Liver (tissue), 9 donors: ENCODE data around the gene DSCAM. TPM values are rescaled to one million over a fixed set of nuclear protein-coding genes. Genes with fewer than 3 reads are reported as not detected.

Source experiments
- DNase-seq: peaks from one replicate; pipeline ENCODE4 v3.0.0-alpha.2; 2017; ENCODE audit warnings: low spot score
- H3K27ac ChIP-seq, 2 donors: one replicate each; pipeline ENCODE4 v1.7.0; 2013; ENCODE audit warnings: inconsistent platforms in 2 of 2, low read length in 2 of 2, control low read depth in 1 of 2, low read depth in 1 of 2, mild to moderate bottlenecking in 1 of 2
- H3K27me3 ChIP-seq, 4 donors: one replicate each; pipeline versions ENCODE4 v1.6.1 to v1.7.0; 2013; ENCODE audit warnings: low read length in 3 of 4, inconsistent platforms in 1 of 4, mild to moderate bottlenecking in 1 of 4, moderate library complexity in 1 of 4; ENCODE audit not compliant: control insufficient read depth in 4 of 4, insufficient read depth in 4 of 4
- H3K36me3 ChIP-seq, 4 donors: one replicate each; pipeline versions ENCODE4 v1.6.1 to v1.7.0; 2013; ENCODE audit warnings: low read length in 3 of 4, mild to moderate bottlenecking in 3 of 4, low read depth in 1 of 4, moderate library complexity in 1 of 4; ENCODE audit not compliant: control insufficient read depth in 4 of 4, insufficient read depth in 3 of 4
- H3K4me1 ChIP-seq, 4 donors: one replicate each; pipeline versions ENCODE4 v1.6.1 to v1.7.0; 2013; ENCODE audit warnings: low read length in 3 of 4, mild to moderate bottlenecking in 3 of 4, moderate library complexity in 1 of 4; ENCODE audit not compliant: control insufficient read depth in 4 of 4, insufficient read depth in 4 of 4
- H3K4me3 ChIP-seq, 3 donors: one replicate each; pipeline versions ENCODE4 v1.6.1 to v1.7.0; 2013; ENCODE audit warnings: low read length in 3 of 3, control low read depth in 1 of 3, low read depth in 1 of 3, mild to moderate bottlenecking in 1 of 3
- H3K9ac ChIP-seq, 2 donors: one replicate each; pipeline ENCODE4 v1.7.0; 2013; ENCODE audit warnings: low read length in 2 of 2, mild to moderate bottlenecking in 2 of 2, moderate library complexity in 2 of 2, control low read depth in 1 of 2, low read depth in 1 of 2
- H3K9me3 ChIP-seq, 4 donors: one replicate each; pipeline versions ENCODE4 v1.6.1 to v1.7.0; 2013; ENCODE audit warnings: low read length in 3 of 4; ENCODE audit not compliant: control insufficient read depth in 4 of 4
- ATF3 ChIP-seq: IDR thresholded peaks from 2 replicates; pipeline ENCODE4 v1.6.1; 2016; ENCODE audit warnings: antibody characterized with exemption
- CTCF ChIP-seq: fragments of 150-350 bp; IDR thresholded peaks from 2 replicates; pipeline ENCODE4 v1.5.1; 2017; ENCODE audit warnings: improper control_type of control experiment, low read depth, low read length; ENCODE audit not compliant: missing input control
- EGR1 ChIP-seq, 2 donors: IDR thresholded peaks; 2 replicates each; pipeline ENCODE4 v1.6.1; 2016 to 2018; ENCODE audit warnings: antibody characterized with exemption in 2 of 2, low read depth in 2 of 2
- FOXA1 ChIP-seq: IDR thresholded peaks from 2 replicates; pipeline ENCODE4 v1.6.1; 2016; ENCODE audit warnings: antibody characterized with exemption
- FOXA2 ChIP-seq: IDR thresholded peaks from 2 replicates; pipeline ENCODE4 v1.6.1; 2016; ENCODE audit warnings: antibody characterized with exemption
- GABPA ChIP-seq, 2 donors: IDR thresholded peaks in 1 of 2; conservative IDR thresholded peaks in 1 of 2; 2 replicates each; pipeline ENCODE4 v1.6.1; 2016; ENCODE audit warnings: antibody characterized with exemption in 2 of 2, mild to moderate bottlenecking in 1 of 2, moderate library complexity in 1 of 2
- HNF4A ChIP-seq, 2 donors: conservative IDR thresholded peaks; 2 replicates each; pipeline ENCODE4 v1.6.1; 2016; ENCODE audit warnings: antibody characterized with exemption in 2 of 2, mild to moderate bottlenecking in 2 of 2
- HNF4G ChIP-seq: IDR thresholded peaks from 2 replicates; pipeline ENCODE4 v1.6.1; 2016; ENCODE audit warnings: antibody characterized with exemption
- JUND ChIP-seq, 2 donors: IDR thresholded peaks; 2 replicates each; pipeline ENCODE4 v1.6.1; 2016; ENCODE audit warnings: antibody characterized with exemption in 2 of 2
- MAX ChIP-seq: IDR thresholded peaks from 2 replicates; pipeline ENCODE4 v1.6.1; 2016; ENCODE audit warnings: antibody characterized with exemption
- NR2F2 ChIP-seq: IDR thresholded peaks from 2 replicates; pipeline ENCODE4 v1.6.1; 2016; ENCODE audit warnings: antibody characterized with exemption
- RAD21 ChIP-seq, 2 donors: IDR thresholded peaks; 2 replicates each; pipeline ENCODE4 v1.6.1; 2016; ENCODE audit warnings: antibody characterized with exemption in 2 of 2, mild to moderate bottlenecking in 2 of 2
- REST ChIP-seq: IDR thresholded peaks from 2 replicates; pipeline ENCODE4 v1.6.1; 2016; ENCODE audit warnings: antibody characterized with exemption, mild to moderate bottlenecking
- RXRA ChIP-seq, 2 donors: IDR thresholded peaks; 2 replicates each; pipeline ENCODE4 v1.6.1; 2017 to 2018; ENCODE audit warnings: antibody characterized with exemption in 2 of 2, mild to moderate bottlenecking in 1 of 2
- SP1 ChIP-seq: IDR thresholded peaks from 2 replicates; pipeline ENCODE4 v1.6.1; 2018; ENCODE audit warnings: antibody characterized with exemption, mild to moderate bottlenecking
- TAF1 ChIP-seq: conservative IDR thresholded peaks from 2 replicates; pipeline ENCODE4 v1.6.1; 2016; ENCODE audit warnings: antibody characterized with exemption, mild to moderate bottlenecking
- ZBTB33 ChIP-seq: IDR thresholded peaks from 2 replicates; pipeline ENCODE4 v1.6.1; 2016; ENCODE audit warnings: antibody characterized with exemption
- WGBS: extraction: QIAGEN DNeasy Blood & Tissue Kit; methylation state at CpG from one replicate; pipeline ENCODE4 v1.1.7; 2013; 5-methylcytosine and 5-hydroxymethylcytosine counted together
- polyA plus RNA-seq, 2 donors: library from polyadenylated mRNA; stranded (reverse) in 1 of 2; unstranded in 1 of 2; fragments of 200-250 nt in 1 of 2; fragments of >200 nt in 1 of 2; fragmentation: Nextera tagmentation in 1 of 2; extraction: Ambion mirVana in 1 of 2; gene quantifications; one replicate each; pipeline versions ENCODE4 v1.2.1 to v1.2.3, GENCODE V29; 2013 to 2015
- total RNA-seq, 2 donors: library from RNA; depleted of rRNA; stranded (reverse); fragments of >200 nt; gene quantifications; one replicate each; pipeline ENCODE4 v1.2.3, GENCODE V29; 2014
- donor health status: healthy.
- donor health status: healthy.
- donor health status: healthy.
- donor health status: healthy.
- donor health status: healthy.

Gene DSCAM
- total and polyA plus RNA-seq, 4 donors = 0.02 to 0.23 (median 0.10) TPM

- TF ChIP-seq TAF1 = no peak
- no peak for TF ChIP-seq GABPA (IDR thresholded peaks at IDR 0.05 in 1 of 2, conservative IDR thresholded peaks at IDR 0.05 in 1 of 2)
- no peak for TF ChIP-seq FOXA2
- no peak for TF ChIP-seq EGR1 (IDR thresholded peaks at IDR 0.05; ENCODE audit: low read depth in 2 of 2)
- no peak for TF ChIP-seq MAX
- TF ChIP-seq HNF4A (conservative IDR thresholded peaks at IDR 0.05) = no peak
- TF ChIP-seq FOXA1 = no peak
- no peak for TF ChIP-seq ATF3
- TF ChIP-seq CTCF = no peak
- TF ChIP-seq RAD21 (IDR thresholded peaks at IDR 0.05) = no peak
- Histone ChIP-seq H3K9me3 (peaks cover 0 to 2% (median 0%) of the 10 kb centered on the region in 4 donors), H3K27me3 (no peaks in the 10 kb centered on the region), H3K27ac (no peak overlapping the region), H3K4me1 (no peaks in the 10 kb centered on the region), H3K9ac (no peak overlapping the region), H3K36me3 (no peaks in the 10 kb centered on the region), H3K4me3 (no peak overlapping the region)
- 83% methylated on average over 8 of the region's 8 CpGs for WGBS
- no peak for DNase-seq
These were observed 830.3 kb downstream of the DSCAM start for GRCh38 chr21:40016667-40017066.

GRCh38 chr21:40016234-40016633 lies 830.7 kb downstream of the DSCAM start:
- Histone ChIP-seq H3K27me3 (peaks cover 0 to 2% (median 0%) of the 10 kb centered on the region in 4 donors), H3K36me3 (no peaks in the 10 kb centered on the region), H3K9me3 (peaks cover 0 to 2% (median 0%) of the 10 kb centered on the region in 4 donors), H3K27ac (no peak overlapping the region), H3K4me1 (no peaks in the 10 kb centered on the region), H3K9ac (no peak overlapping the region), H3K4me3 (no peak overlapping the region)
- TF ChIP-seq FOXA2 (no peak), SP1 (no peak), TAF1 (no peak), RXRA (IDR thresholded peaks at IDR 0.05) (no peak), ZBTB33 (no peak), REST (no peak), GABPA (IDR thresholded peaks at IDR 0.05 in 1 of 2, conservative IDR thresholded peaks at IDR 0.05 in 1 of 2) (no peak), FOXA1 (no peak), HNF4G (no peak), JUND (IDR thresholded peaks at IDR 0.05) (no peak), EGR1 (IDR thresholded peaks at IDR 0.05; ENCODE audit: low read depth in 2 of 2) (no peak), MAX (no peak), RAD21 (IDR thresholded peaks at IDR 0.05) (no peak), CTCF (no peak), ATF3 (no peak), HNF4A (conservative IDR thresholded peaks at IDR 0.05) (no peak), NR2F2 (no peak)
- no peak for DNase-seq
- 51% methylated on average over 3 of the region's 3 CpGs for WGBS
